Epithelial cell of proximal tubule (primary cell): ENCODE measurements around the gene LMOD1. TPM values are rescaled to one million over a fixed set of nuclear protein-coding genes. Genes with fewer than 3 reads are reported as not detected.
A peak's percentile ranks its signal among the peaks of the same experiment; 100 is the strongest.

Experiments
- DNase-seq: peaks from one replicate; pipeline ENCODE4 v3.0.0-alpha.2; 2011; ENCODE audit warnings: low read depth
- H3K4me3 ChIP-seq: 2 replicates; pipeline ENCODE4 v1.5.1; 2011; ENCODE audit warnings: low read depth, mild to moderate bottlenecking, low read length
- total RNA-seq: library from RNA; depleted of rRNA; stranded (reverse); fragments of >200 nt; gene quantifications from 2 replicates; pipeline ENCODE4 v1.2.3, GENCODE V29; 2015
- TF ChIP-seq, protein P1 (sequence below): conservative IDR thresholded peaks from 2 replicates; pipeline ENCODE4 v1.5.1; 2012; ENCODE audit warnings: low read depth, mild to moderate bottlenecking, low read length

Gene LMOD1
- total RNA-seq, 1 donor from 2014 or later, result not detected

DNA sequence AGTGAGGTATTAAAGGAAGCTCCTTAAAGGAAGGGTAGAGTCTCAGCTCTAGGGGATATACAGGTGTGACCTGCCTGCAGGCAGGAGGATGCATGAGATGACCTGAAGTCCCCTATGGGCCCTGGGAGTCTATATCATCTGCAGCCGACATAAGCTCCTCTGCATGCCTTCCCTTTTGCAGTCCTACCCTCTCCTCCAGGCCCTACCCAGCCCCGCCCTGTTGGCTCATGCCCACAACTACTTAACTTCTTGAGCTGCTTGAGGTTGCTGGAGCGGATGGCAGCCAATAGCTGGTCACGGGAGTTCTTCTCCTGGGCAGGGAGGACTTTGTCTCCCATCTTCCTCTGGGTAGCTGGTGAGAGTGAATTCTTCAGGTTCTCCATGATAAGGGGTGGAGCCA, 47.4 kb downstream of the LMOD1 start:
- DNase-seq, result no peak
- H3K4me3 ChIP-seq, result no peak overlapping the region
- TF ChIP-seq, protein P1, sequence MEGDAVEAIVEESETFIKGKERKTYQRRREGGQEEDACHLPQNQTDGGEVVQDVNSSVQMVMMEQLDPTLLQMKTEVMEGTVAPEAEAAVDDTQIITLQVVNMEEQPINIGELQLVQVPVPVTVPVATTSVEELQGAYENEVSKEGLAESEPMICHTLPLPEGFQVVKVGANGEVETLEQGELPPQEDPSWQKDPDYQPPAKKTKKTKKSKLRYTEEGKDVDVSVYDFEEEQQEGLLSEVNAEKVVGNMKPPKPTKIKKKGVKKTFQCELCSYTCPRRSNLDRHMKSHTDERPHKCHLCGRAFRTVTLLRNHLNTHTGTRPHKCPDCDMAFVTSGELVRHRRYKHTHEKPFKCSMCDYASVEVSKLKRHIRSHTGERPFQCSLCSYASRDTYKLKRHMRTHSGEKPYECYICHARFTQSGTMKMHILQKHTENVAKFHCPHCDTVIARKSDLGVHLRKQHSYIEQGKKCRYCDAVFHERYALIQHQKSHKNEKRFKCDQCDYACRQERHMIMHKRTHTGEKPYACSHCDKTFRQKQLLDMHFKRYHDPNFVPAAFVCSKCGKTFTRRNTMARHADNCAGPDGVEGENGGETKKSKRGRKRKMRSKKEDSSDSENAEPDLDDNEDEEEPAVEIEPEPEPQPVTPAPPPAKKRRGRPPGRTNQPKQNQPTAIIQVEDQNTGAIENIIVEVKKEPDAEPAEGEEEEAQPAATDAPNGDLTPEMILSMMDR, result no peak

DNA sequence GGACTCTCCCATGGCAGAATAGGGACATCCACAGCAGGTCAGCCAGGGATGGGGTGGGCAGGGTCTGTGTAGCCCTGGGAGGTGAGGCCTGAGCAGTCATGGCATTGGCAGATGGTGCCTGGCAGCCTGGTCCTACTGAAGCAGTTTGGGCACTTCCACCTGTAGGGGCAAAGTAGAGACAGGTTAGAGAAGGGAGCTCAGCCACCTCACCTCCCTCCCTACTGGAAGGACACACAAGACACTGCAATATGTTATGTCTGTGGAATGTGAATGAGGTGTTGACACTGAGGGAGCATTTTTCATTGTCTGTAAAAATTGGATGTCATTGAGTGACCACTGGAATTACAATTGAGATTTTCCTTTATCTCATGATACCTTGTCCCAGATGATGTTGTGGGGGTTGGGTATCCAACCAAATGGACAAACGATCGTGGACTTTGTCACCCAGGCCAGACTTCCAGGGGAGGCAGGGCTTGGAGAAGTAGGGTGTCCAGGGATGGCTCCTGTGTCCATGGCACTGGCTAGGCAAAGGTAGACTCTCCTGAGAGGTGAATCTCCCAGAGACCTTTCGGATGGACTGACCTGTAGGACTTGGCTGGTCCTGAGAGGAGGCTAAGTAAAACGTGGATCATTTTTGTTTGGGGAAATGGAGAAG, 48.0 kb downstream of the LMOD1 start:
- TF ChIP-seq, protein P1, result no peak
- no peak for DNase-seq
- no peak overlapping the region for H3K4me3 ChIP-seq

DNA sequence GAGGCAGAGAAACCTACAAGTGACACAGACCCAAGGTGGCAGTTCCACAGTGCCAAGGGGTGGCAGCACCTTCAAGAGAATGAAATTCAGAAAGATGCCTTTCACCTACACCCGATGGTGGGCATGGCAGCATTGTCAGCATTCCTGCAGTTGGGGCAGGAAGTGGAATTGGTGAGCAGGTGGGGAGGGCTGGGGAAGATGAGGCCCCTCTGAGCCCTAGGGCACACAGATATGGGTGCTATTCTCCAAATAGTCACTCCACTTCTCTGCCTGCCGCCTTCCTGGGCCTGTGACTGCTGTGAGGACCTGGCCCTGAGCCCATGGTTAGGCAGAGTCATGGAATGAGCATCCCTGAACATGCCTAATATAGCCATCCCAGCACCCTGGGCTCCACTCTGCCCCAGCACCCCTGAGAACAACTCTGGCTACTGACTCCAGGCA, 49.4 kb downstream of the LMOD1 start:
- H3K4me3 ChIP-seq, result no peak overlapping the region
- TF ChIP-seq, protein P1, result peak; percentile 44
- DNase-seq, result no peak

- no peak overlapping the region for H3K4me3 ChIP-seq
- no peak for DNase-seq
- TF ChIP-seq, protein P1, result peak; percentile 97
These were observed 50.2 kb downstream of the LMOD1 start for GRCh38 chr1:201895913-201896807.

DNA sequence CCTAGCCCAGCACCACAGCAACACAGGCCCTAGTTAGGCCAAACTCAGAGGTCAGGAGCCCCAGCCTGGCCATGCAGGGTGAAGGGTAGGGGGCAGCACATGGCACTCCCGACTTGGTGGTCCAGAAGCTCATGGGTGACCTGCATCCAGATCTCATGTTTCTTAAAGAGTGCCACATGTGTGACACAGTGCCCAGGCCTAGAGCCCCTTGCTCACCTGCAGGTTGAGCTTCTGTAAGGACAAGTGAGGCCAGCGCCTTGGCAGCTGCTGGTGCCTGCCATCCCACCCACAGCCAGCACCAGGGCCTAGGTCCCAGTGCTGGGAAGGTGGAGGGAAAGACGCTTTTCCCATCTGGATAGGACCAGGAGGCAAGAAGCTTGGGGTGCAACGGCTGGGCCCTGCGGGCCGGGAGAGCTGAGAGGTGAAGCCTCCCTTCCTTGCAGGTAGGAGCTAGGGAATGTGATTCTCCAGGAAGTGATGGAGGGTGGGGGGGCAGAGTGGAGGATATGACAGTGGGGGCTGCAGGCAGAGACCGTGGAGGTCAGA, 51.2 kb downstream of the LMOD1 start:
- no peak for DNase-seq
- TF ChIP-seq, protein P1, result no peak
- H3K4me3 ChIP-seq, result no peak overlapping the region

GRCh38 chr1:201894343-201895119, 51.8 kb downstream of the LMOD1 start:
- TF ChIP-seq, protein P1, result no peak
- H3K4me3 ChIP-seq, result no peak overlapping the region
- DNase-seq, result no peak
